Transverse colon (tissue), 4 donors: ENCODE data around the gene NCCRP1. TPM values are rescaled to one million over a fixed set of nuclear protein-coding genes. Genes with fewer than 3 reads are reported as not detected.

Source experiments
- DNase-seq: peaks from one replicate; pipeline ENCODE4 v3.0.0-alpha.2; 2019
- H3K27ac ChIP-seq, 4 donors: fragments of 200-600 bp; sonication (generic); 2 replicates each; pipeline ENCODE4 v1.5.1; 2016 to 2018; ENCODE audit warnings: inconsistent platforms in 4 of 4
- H3K27me3 ChIP-seq: fragments of 200-600 bp; sonication (generic); 2 replicates; pipeline ENCODE4 v1.5.1; 2017; ENCODE audit warnings: inconsistent platforms
- H3K36me3 ChIP-seq, 4 donors: fragments of 200-600 bp; sonication (generic); 2 replicates each; pipeline ENCODE4 v1.5.1; 2017 to 2019; ENCODE audit warnings: inconsistent platforms in 4 of 4
- H3K4me1 ChIP-seq, 4 donors: fragments of 200-600 bp; sonication (generic); 2 replicates each; pipeline ENCODE4 v1.5.1; 2017 to 2020; ENCODE audit warnings: inconsistent platforms in 4 of 4
- H3K4me3 ChIP-seq, 4 donors: fragments of 200-600 bp; sonication (generic); 1 replicate in 1 of 4; 2 replicates in 3 of 4; pipeline versions ENCODE4 v1.5.1 to v1.6.1; 2017 to 2019; ENCODE audit warnings: inconsistent platforms in 4 of 4
- H3K9me3 ChIP-seq, 2 donors: fragments of 200-600 bp; sonication (generic); 2 replicates each; pipeline ENCODE4 v1.5.1; 2017 to 2019; ENCODE audit warnings: inconsistent platforms in 2 of 2
- CTCF ChIP-seq, 5 experiments: fragments of 200-600 bp in 3 of 5; fragments of 450-650 bp in 2 of 5; sonication (generic) in 3 of 5; IDR thresholded peaks; 1 replicate in 2 of 5; 2 replicates in 3 of 5; pipeline ENCODE4 v1.5.1; 2016 to 2017; ENCODE audit warnings: antibody characterized with exemption in 5 of 5, inconsistent platforms in 3 of 5, mild to moderate bottlenecking in 2 of 5, moderate library complexity in 1 of 5
- EP300 ChIP-seq: sonication (generic); formaldehyde crosslinking; IDR thresholded peaks from one replicate; pipeline ENCODE4 v1.6.1; 2017; ENCODE audit warnings: antibody characterized with exemption, low read depth
- POLR2A ChIP-seq: fragments of 450-650 bp; IDR thresholded peaks from one replicate; pipeline ENCODE4 v1.6.1; 2016; ENCODE audit warnings: antibody characterized with exemption, mild to moderate bottlenecking, moderate library complexity
- POLR2AphosphoS5 ChIP-seq, 3 donors: sonication (generic); formaldehyde crosslinking; IDR thresholded peaks; one replicate each; pipeline ENCODE4 v1.6.1; 2016; ENCODE audit warnings: antibody characterized with exemption in 3 of 3
- WGBS, 2 donors: methylation state at CpG; one replicate each; pipeline ENCODE4 v1.1.5; 2018; ENCODE audit warnings: low coverage in 1 of 2; 5-methylcytosine and 5-hydroxymethylcytosine counted together
- in situ Hi-C, 4 donors: fragments of 200-750 bp; cut with MboI; loops; one replicate each; pipeline versions ENCODE4 v1.15.0 to v1.15.1; 2017; ENCODE audit warnings: low sequenced_read_pairs in 3 of 4, low pct_ligation_motif_present in 1 of 4, low pct_unique_long_range_greater_than_20kb in 1 of 4
- intact Hi-C: fragments of 100-400 bp; cut with DNase I; formaldehyde crosslinking; loops from one replicate; pipeline ENCODE4 v1.15.1; 2023; ENCODE audit warnings: low total_unique reads
- total RNA-seq, 4 donors: library from RNA; depleted of rRNA; stranded (reverse); fragments of >200 nt; gene quantifications; one replicate each; pipeline ENCODE4 v1.1.0, GENCODE V29; 2016

The NCCRP1 gene
- total RNA-seq, 4 donors from 2014 or later, result 0.14 to 3.0 (median 1.1) TPM; not detected in 1

- TF ChIP-seq POLR2A (no peak), CTCF (IDR thresholded peaks at IDR 0.05) (no peak), POLR2AphosphoS5 (IDR thresholded peaks at IDR 0.05) (no peak), EP300 (no peak)
- H3K4me1 ChIP-seq, result peaks cover 18 to 41% (median 29%) of the 10 kb centered on the region in 4 donors
- no peaks in the 10 kb centered on the region for H3K9me3 ChIP-seq
- WGBS, 2 donors, result 25 to 83% methylated on average over 2 to 15 of the region's 15 CpGs
- DNase-seq, result no peak
- no peaks in the 10 kb centered on the region for H3K36me3 ChIP-seq
- intact Hi-C loops, result no loop called here
- in situ Hi-C loops, result no loop called here
- no peak overlapping the region for H3K27ac ChIP-seq
- H3K27me3 ChIP-seq, result no peaks in the 10 kb centered on the region
- H3K4me3 ChIP-seq, result no peak overlapping the region
These were observed 34.2 kb upstream of the NCCRP1 start for GRCh38 chr19:39162441-39163043.

- intact Hi-C loops, result no loop called here
- no peak for DNase-seq
- H3K36me3 ChIP-seq, result no peaks in the 10 kb centered on the region
- no peak overlapping the region for H3K4me3 ChIP-seq
- WGBS, 2 donors, result 82 to 100% methylated on average over 4 to 9 of the region's 9 CpGs
- TF ChIP-seq POLR2AphosphoS5 (IDR thresholded peaks at IDR 0.05) (no peak), EP300 (no peak), CTCF (IDR thresholded peaks at IDR 0.05) (no peak), POLR2A (no peak)
- H3K9me3 ChIP-seq, result no peaks in the 10 kb centered on the region
- H3K27me3 ChIP-seq, result no peaks in the 10 kb centered on the region
- H3K27ac ChIP-seq, result no peak overlapping the region
- in situ Hi-C loops, result no loop called here
- peaks cover 18 to 38% (median 28%) of the 10 kb centered on the region in 4 donors for H3K4me1 ChIP-seq
These were observed 33.1 kb upstream of the NCCRP1 start for GRCh38 chr19:39163621-39164020.

GRCh38 chr19:39164289-39164688, 32.5 kb upstream of the NCCRP1 start:
- in situ Hi-C loops (no loop called here), intact Hi-C loops (no loop called here)
- TF ChIP-seq CTCF (IDR thresholded peaks at IDR 0.05), result no peak
- no peak for TF ChIP-seq EP300
- TF ChIP-seq POLR2AphosphoS5 (IDR thresholded peaks at IDR 0.05), result no peak
- TF ChIP-seq POLR2A, result no peak
- DNase-seq, result no peak
- Histone ChIP-seq H3K27ac (no peak overlapping the region), H3K4me1 (peaks cover 18 to 38% (median 28%) of the 10 kb centered on the region in 4 donors), H3K27me3 (no peaks in the 10 kb centered on the region), H3K4me3 (no peak overlapping the region), H3K9me3 (no peaks in the 10 kb centered on the region), H3K36me3 (no peaks in the 10 kb centered on the region)
- 90 to 96% methylated on average over 4 to 6 of the region's 6 CpGs for WGBS, 2 donors

GRCh38 chr19:39165857-39166256, 30.9 kb upstream of the NCCRP1 start:
- TF ChIP-seq EP300, result no peak
- TF ChIP-seq CTCF (IDR thresholded peaks at IDR 0.05), result no peak
- no peak for TF ChIP-seq POLR2AphosphoS5 (IDR thresholded peaks at IDR 0.05)
- TF ChIP-seq POLR2A, result no peak
- Histone ChIP-seq H3K4me1 (peaks cover 18 to 29% (median 23%) of the 10 kb centered on the region in 4 donors), H3K36me3 (no peaks in the 10 kb centered on the region), H3K9me3 (no peaks in the 10 kb centered on the region), H3K27me3 (no peaks in the 10 kb centered on the region), H3K4me3 (no peak overlapping the region), H3K27ac (peak overlapping the region in 1 of 4 donors; percentile 75)
- DNase-seq, result no peak
- 90% methylated on average over 7 of the region's 7 CpGs; no CpG with 5 or more reads in 1 of the 2 donors for WGBS, 2 donors
- in situ Hi-C loops, result no loop called here
- intact Hi-C loops, result no loop called here
